HepG2 (cell line): ENCODE data around the gene PYCR2. TPM values are rescaled to one million over a fixed set of nuclear protein-coding genes. Genes with fewer than 3 reads are reported as not detected.

Experiments used
- AKAP8 ChIP-seq: sonication (generic); formaldehyde crosslinking; IDR thresholded peaks from 2 replicates; pipeline ENCODE4 v1.5.1; 2020; ENCODE audit warnings: mild to moderate bottlenecking, missing genetic modification reagents
- CBX5 ChIP-seq: sonication (generic); formaldehyde crosslinking; IDR thresholded peaks from 2 replicates; pipeline ENCODE4 v1.4.0; 2020; ENCODE audit warnings: missing genetic modification reagents, borderline replicate concordance
- HIVEP1 ChIP-seq: sonication (generic); formaldehyde crosslinking; IDR thresholded peaks from 2 replicates; pipeline ENCODE4 v1.4.0; 2020; ENCODE audit warnings: mild to moderate bottlenecking, missing genetic modification reagents
- NCOA5 ChIP-seq: sonication (generic); formaldehyde crosslinking; IDR thresholded peaks from 2 replicates; pipeline ENCODE4 v1.4.0; 2020; ENCODE audit warnings: missing genetic modification reagents
- PREB ChIP-seq: sonication (generic); formaldehyde crosslinking; IDR thresholded peaks from 2 replicates; pipeline ENCODE4 v1.4.0; 2020; ENCODE audit warnings: missing genetic modification reagents
- PRMT3 ChIP-seq: sonication (generic); formaldehyde crosslinking; IDR thresholded peaks from 2 replicates; pipeline ENCODE4 v1.8.1; 2022; ENCODE audit warnings: low read depth, mild to moderate bottlenecking, moderate library complexity, missing genetic modification reagents, borderline replicate concordance
- TAF15 ChIP-seq: fragments of 200-400 bp; formaldehyde crosslinking; IDR thresholded peaks from one replicate; pipeline ENCODE4 v1.6.1; 2018; ENCODE audit warnings: mild to moderate bottlenecking, low read depth, low read length; ENCODE audit not compliant: poor library complexity, severe bottlenecking
- UBTF ChIP-seq: sonication (generic); formaldehyde crosslinking; IDR thresholded peaks from 2 replicates; pipeline ENCODE4 v1.4.0; 2020; ENCODE audit warnings: mild to moderate bottlenecking, missing genetic modification reagents
- ZBTB1 ChIP-seq: sonication (generic); formaldehyde crosslinking; IDR thresholded peaks from 2 replicates; pipeline ENCODE4 v1.4.0; 2020; ENCODE audit warnings: missing genetic modification reagents, borderline replicate concordance
- ZNF460 ChIP-seq: sonication (generic); formaldehyde crosslinking; IDR thresholded peaks from 2 replicates; pipeline ENCODE4 v1.5.1; 2020; ENCODE audit warnings: missing genetic modification reagents, mild to moderate bottlenecking, borderline replicate concordance
- ZNF570 ChIP-seq: sonication (generic); formaldehyde crosslinking; IDR thresholded peaks from 2 replicates; pipeline ENCODE4 v1.4.0; 2020; ENCODE audit warnings: mild to moderate bottlenecking, missing genetic modification reagents, borderline replicate concordance
- ZNF749 ChIP-seq: sonication (generic); formaldehyde crosslinking; IDR thresholded peaks from 2 replicates; pipeline ENCODE4 v1.8.0; 2022; ENCODE audit warnings: mild to moderate bottlenecking, missing genetic modification reagents, moderate library complexity, borderline replicate concordance
- ZNF839 ChIP-seq: sonication (generic); formaldehyde crosslinking; IDR thresholded peaks from 2 replicates; pipeline ENCODE4 v1.4.0; 2020; ENCODE audit warnings: missing genetic modification reagents, mild to moderate bottlenecking, borderline replicate concordance
- ZSCAN9 ChIP-seq: IDR thresholded peaks from 2 replicates; pipeline ENCODE4 v1.6.1; 2016; ENCODE audit warnings: borderline replicate concordance
- polyA plus RNA-seq, 8 experiments: library from polyadenylated mRNA; depleted of rRNA in 3 of 8; stranded (reverse) in 7 of 8; unstranded in 1 of 8; fragments of >200 nt; fragmentation: Illumina TruSeq in 4 of 8; extraction: Trizol in 4 of 8; gene quantifications; 2 replicates each; pipeline versions ENCODE4 v1.2.1 to v1.2.3, GENCODE V29; 2011 to 2016; ENCODE audit warnings: low read depth in 4 of 8, missing spikeins in 1 of 8, mixed read lengths in 1 of 8; ENCODE audit not compliant: insufficient read depth in 1 of 8
- total RNA-seq, 5 experiments: library from RNA; depleted of rRNA; stranded (reverse); fragments of >200 nt; fragmentation: Illumina TruSeq; extraction: Trizol; gene quantifications; 2 replicates each; pipeline ENCODE4 v1.2.3, GENCODE V29; 2016; ENCODE audit warnings: low read depth in 1 of 5
- TF ChIP-seq, protein P1 (sequence below): sonication (generic); formaldehyde crosslinking; IDR thresholded peaks from 2 replicates; pipeline ENCODE4 v1.8.0; 2022; ENCODE audit warnings: mild to moderate bottlenecking, missing genetic modification reagents
- TF ChIP-seq, protein P2 (sequence below): IDR thresholded peaks from 2 replicates; pipeline ENCODE4 v1.6.1; 2016
- TF ChIP-seq, protein P3 (sequence below): sonication (generic); formaldehyde crosslinking; IDR thresholded peaks from 2 replicates; pipeline ENCODE4 v1.5.0; 2020; ENCODE audit warnings: mild to moderate bottlenecking, missing genetic modification reagents, moderate library complexity

The PYCR2 gene
- total and polyA plus RNA-seq, 2 of the 13 experiments (the other 11 are each of a cell fraction or from before 2014, with no cell fraction given) = 47.2 to 47.8 TPM

DNA sequence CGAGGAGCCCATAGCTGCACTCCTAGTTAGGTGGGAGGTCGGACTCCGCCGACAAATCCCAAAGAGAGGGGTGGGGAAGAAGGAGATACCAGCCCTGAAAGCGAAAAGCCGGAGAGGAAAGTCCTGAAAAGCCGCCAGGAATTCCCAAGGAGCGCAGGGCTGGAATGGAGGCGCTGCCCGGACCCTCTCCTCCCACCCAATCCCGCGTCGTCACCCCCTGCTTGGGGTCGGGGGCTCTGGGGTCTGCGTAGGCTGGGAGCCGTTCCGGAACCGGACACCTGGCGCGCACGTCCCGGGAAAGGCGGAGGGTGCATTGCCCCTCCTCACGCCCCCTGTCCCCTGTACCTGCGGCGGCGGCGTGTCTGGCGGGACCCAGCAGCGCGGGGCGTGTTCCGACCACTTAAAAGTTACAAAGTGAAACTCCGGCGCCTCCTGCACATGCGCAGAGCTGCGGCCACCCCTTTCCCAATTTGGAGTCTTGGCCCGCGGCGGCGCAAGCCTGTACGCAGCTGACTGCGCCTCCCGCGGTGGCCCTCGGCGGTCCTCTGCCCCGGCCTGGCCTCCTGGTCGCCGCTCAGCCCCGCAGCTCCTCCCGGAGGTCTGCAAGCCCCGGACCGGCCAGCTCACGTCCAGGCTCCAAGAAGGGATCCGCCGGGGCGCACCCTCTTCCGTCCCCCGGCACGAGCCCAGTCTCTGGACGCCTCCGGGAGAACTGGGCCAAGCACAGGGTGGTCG, 41.9 kb downstream of the PYCR2 start, which contains the start of gene TMEM63A (continued):
- TF ChIP-seq, protein P1, sequence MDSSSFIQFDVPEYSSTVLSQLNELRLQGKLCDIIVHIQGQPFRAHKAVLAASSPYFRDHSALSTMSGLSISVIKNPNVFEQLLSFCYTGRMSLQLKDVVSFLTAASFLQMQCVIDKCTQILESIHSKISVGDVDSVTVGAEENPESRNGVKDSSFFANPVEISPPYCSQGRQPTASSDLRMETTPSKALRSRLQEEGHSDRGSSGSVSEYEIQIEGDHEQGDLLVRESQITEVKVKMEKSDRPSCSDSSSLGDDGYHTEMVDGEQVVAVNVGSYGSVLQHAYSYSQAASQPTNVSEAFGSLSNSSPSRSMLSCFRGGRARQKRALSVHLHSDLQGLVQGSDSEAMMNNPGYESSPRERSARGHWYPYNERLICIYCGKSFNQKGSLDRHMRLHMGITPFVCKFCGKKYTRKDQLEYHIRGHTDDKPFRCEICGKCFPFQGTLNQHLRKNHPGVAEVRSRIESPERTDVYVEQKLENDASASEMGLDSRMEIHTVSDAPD (CRISPR knock-in tag) = no peak
- TF ChIP-seq ZNF460 (CRISPR knock-in tag) (no peak), HIVEP1 (CRISPR knock-in tag) (peak; percentile 28; the same call in 1 of the 2 replicates), PRMT3 (CRISPR knock-in tag) (peak; percentile 54; the same call in 1 of the 2 replicates), AKAP8 (CRISPR knock-in tag) (peak; percentile 68), UBTF (CRISPR knock-in tag) (peak; percentile 99), TAF15 (no peak), ZNF570 (CRISPR knock-in tag) (no peak), ZNF749 (CRISPR knock-in tag) (peak; percentile 87; the same call in 1 of the 2 replicates), NCOA5 (CRISPR knock-in tag) (no peak), ZBTB1 (no peak), ZNF839 (peak; percentile 19; the same call in 1 of the 2 replicates), ZSCAN9 (CRISPR knock-in tag) (no peak), CBX5 (CRISPR knock-in tag) (no peak; the same call in 1 of the 2 replicates), PREB (CRISPR knock-in tag) (no peak)
- TF ChIP-seq, protein P2, sequence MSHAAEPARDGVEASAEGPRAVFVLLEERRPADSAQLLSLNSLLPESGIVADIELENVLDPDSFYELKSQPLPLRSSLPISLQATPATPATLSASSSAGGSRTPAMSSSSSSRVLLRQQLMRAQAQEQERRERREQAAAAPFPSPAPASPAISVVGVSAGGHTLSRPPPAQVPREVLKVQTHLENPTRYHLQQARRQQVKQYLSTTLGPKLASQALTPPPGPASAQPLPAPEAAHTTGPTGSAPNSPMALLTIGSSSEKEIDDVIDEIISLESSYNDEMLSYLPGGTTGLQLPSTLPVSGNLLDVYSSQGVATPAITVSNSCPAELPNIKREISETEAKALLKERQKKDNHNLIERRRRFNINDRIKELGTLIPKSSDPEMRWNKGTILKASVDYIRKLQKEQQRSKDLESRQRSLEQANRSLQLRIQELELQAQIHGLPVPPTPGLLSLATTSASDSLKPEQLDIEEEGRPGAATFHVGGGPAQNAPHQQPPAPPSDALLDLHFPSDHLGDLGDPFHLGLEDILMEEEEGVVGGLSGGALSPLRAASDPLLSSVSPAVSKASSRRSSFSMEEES = 0 out of 2 replicates have a peak, but pooled peaks have one; percentile 10
- TF ChIP-seq, protein P3, sequence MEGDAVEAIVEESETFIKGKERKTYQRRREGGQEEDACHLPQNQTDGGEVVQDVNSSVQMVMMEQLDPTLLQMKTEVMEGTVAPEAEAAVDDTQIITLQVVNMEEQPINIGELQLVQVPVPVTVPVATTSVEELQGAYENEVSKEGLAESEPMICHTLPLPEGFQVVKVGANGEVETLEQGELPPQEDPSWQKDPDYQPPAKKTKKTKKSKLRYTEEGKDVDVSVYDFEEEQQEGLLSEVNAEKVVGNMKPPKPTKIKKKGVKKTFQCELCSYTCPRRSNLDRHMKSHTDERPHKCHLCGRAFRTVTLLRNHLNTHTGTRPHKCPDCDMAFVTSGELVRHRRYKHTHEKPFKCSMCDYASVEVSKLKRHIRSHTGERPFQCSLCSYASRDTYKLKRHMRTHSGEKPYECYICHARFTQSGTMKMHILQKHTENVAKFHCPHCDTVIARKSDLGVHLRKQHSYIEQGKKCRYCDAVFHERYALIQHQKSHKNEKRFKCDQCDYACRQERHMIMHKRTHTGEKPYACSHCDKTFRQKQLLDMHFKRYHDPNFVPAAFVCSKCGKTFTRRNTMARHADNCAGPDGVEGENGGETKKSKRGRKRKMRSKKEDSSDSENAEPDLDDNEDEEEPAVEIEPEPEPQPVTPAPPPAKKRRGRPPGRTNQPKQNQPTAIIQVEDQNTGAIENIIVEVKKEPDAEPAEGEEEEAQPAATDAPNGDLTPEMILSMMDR (CRISPR knock-in tag) = peak; percentile 62
